HCT116 (cell line): Measurements from ENCODE around the gene SMIM41. TPM values are rescaled to one million over a fixed set of nuclear protein-coding genes. Genes with fewer than 3 reads are reported as not detected.

Experiments
- ATAC-seq: fragments of 200-7000 bp; cut with Tn5 transposase; 2 replicates; pipeline ENCODE4 v1.9.1; 2020; ENCODE audit warnings: mild to moderate bottlenecking, moderate library complexity
- BruUV-seq: library from RNA; stranded (reverse); fragments of 400-500 nt; replicated peaks from 2 replicates; lab custom pipeline; 2021; lab: Mats Ljungman, UMichigan
- CTCF ChIA-PET: fragments of 300-600 bp; sonication (Branson Sonifier 250); formaldehyde crosslinking; loops from one replicate; lab custom pipeline; 2021; ENCODE audit warnings: antibody characterized with exemption; lab: Charles Lee
- POLR2A ChIA-PET: fragments of 300-600, 350-600 bp; sonication (Branson Sonifier 250); formaldehyde crosslinking; loops from one replicate; lab custom pipeline; 2021; ENCODE audit warnings: antibody characterized with exemption; lab: Charles Lee
- RAD21 ChIA-PET, 2 experiments: fragments of 300-600 bp; sonication (Branson Sonifier 250); formaldehyde crosslinking; loops; one replicate each; lab custom pipeline; 2023; ENCODE audit warnings: low total read pairs in 2 of 2; ENCODE audit not compliant: uncharacterized antibody in 2 of 2, unreplicated experiment in 2 of 2, low non-redundant PET in 1 of 2; lab: Charles Lee
- DNase-seq: peaks from one replicate; pipeline ENCODE4 v3.0.0-alpha.2; 2010; ENCODE audit warnings: low read depth, low spot score
- H2AFZ ChIP-seq: fragments of 200-600 bp; shearing (Covaris generic), sonication (generic); 2 replicates; pipeline ENCODE4 v1.6.1; 2017; ENCODE audit warnings: low read depth, mixed run types, mixed read lengths, antibody characterized with exemption, low read length; ENCODE audit not compliant: poor library complexity, severe bottlenecking
- H3K27ac ChIP-seq: 2 replicates; pipeline ENCODE4 v1.5.1; 2012; ENCODE audit warnings: low read depth, low read length
- H3K27me3 ChIP-seq: fragments of 200-600 bp; sonication (generic); 2 replicates; pipeline ENCODE4 v1.6.1; 2016; ENCODE audit warnings: mixed run types, low read length, mixed read lengths; ENCODE audit not compliant: insufficient read depth
- H3K36me3 ChIP-seq, 2 experiments: fragments of 200-500 bp in 1 of 2; fragments of 200-600 bp in 1 of 2; sonication (Bioruptor generic) in 1 of 2; sonication (generic) in 1 of 2; 2 replicates each; pipeline versions ENCODE4 v1.5.1 to v1.6.1; 2014 to 2016; ENCODE audit warnings: low read length in 2 of 2, inconsistent platforms in 1 of 2, mixed read lengths in 1 of 2, mixed run types in 1 of 2; ENCODE audit not compliant: insufficient read depth in 2 of 2, control insufficient read depth in 1 of 2
- H3K4me1 ChIP-seq, 2 experiments: fragments of 200-600 bp in 1 of 2; sonication (generic) in 1 of 2; 2 replicates each; pipeline versions ENCODE4 v1.5.1 to v1.6.1; 2012 to 2017; ENCODE audit warnings: low read length in 2 of 2, inconsistent platforms in 1 of 2, mild to moderate bottlenecking in 1 of 2, mixed read lengths in 1 of 2, mixed run types in 1 of 2, moderate library complexity in 1 of 2; ENCODE audit not compliant: insufficient read depth in 2 of 2, control insufficient read depth in 1 of 2
- H3K4me2 ChIP-seq: fragments of 200-600 bp; sonication (generic); 2 replicates; pipeline ENCODE4 v1.6.1; 2017; ENCODE audit warnings: mixed run types, low read length, mixed read lengths
- H3K4me3 ChIP-seq, 2 experiments: fragments of 200-600 bp in 1 of 2; sonication (generic) in 1 of 2; replicated peaks in 1 of 2; 2 replicates each; pipeline ENCODE4 v1.5.1; 2011 to 2016; ENCODE audit warnings: low read length in 2 of 2, control low read depth in 1 of 2, low read depth in 1 of 2, mild to moderate bottlenecking in 1 of 2, mixed read lengths in 1 of 2, mixed run types in 1 of 2
- H3K79me2 ChIP-seq: fragments of 200-600 bp; sonication (generic); 2 replicates; pipeline ENCODE4 v1.6.1; 2017; ENCODE audit warnings: mild to moderate bottlenecking, mixed run types, low read length, moderate library complexity, mixed read lengths; ENCODE audit not compliant: insufficient read depth
- H3K9ac ChIP-seq: fragments of 200-600 bp; sonication (generic); 2 replicates; pipeline ENCODE4 v1.6.1; 2016; ENCODE audit warnings: low read length, mixed read lengths
- H3K9me2 ChIP-seq: fragments of 200-600 bp; sonication (generic), shearing (Covaris generic); 2 replicates; pipeline ENCODE4 v1.6.1; 2017; ENCODE audit warnings: mixed run types, mild to moderate bottlenecking, moderate library complexity; ENCODE audit not compliant: insufficient read depth
- H3K9me3 ChIP-seq, 2 experiments: fragments of 200-500 bp in 1 of 2; fragments of 200-600 bp in 1 of 2; sonication (Bioruptor generic) in 1 of 2; sonication (generic) in 1 of 2; 2 replicates each; pipeline ENCODE4 v1.6.1; 2014 to 2017; ENCODE audit warnings: low read length in 2 of 2, mixed read lengths in 2 of 2, inconsistent platforms in 1 of 2, low read depth in 1 of 2, mild to moderate bottlenecking in 1 of 2, mixed run types in 1 of 2, moderate library complexity in 1 of 2; ENCODE audit not compliant: control insufficient read depth in 1 of 2, insufficient read depth in 1 of 2
- H4K20me1 ChIP-seq: fragments of 200-600 bp; sonication (generic), shearing (Covaris generic); 2 replicates; pipeline ENCODE4 v1.6.1; 2017; ENCODE audit warnings: mixed run types, mild to moderate bottlenecking, moderate library complexity; ENCODE audit not compliant: insufficient read depth
- ATF3 ChIP-seq: IDR thresholded peaks from 2 replicates; pipeline ENCODE4 v1.6.1; 2012
- CBX3 ChIP-seq: IDR thresholded peaks from 2 replicates; pipeline ENCODE4 v1.6.1; 2012; ENCODE audit warnings: low read depth
- CEBPB ChIP-seq: IDR thresholded peaks from 2 replicates; pipeline ENCODE4 v1.6.1; 2012; ENCODE audit warnings: low read depth
- CTCF ChIP-seq, 3 experiments: fragments of 200-600 bp in 1 of 3; sonication (generic) in 1 of 3; IDR thresholded peaks in 2 of 3; conservative IDR thresholded peaks in 1 of 3; 2 replicates each; pipeline ENCODE4 v1.5.1; 2012 to 2017; ENCODE audit warnings: low read depth in 2 of 3, low read length in 2 of 3, antibody characterized with exemption in 1 of 3, borderline replicate concordance in 1 of 3, control low read depth in 1 of 3, mild to moderate bottlenecking in 1 of 3, mixed read lengths in 1 of 3, mixed run types in 1 of 3, moderate library complexity in 1 of 3; ENCODE audit not compliant: insufficient read depth in 1 of 3
- EZH2 ChIP-seq: fragments of 200-600 bp; sonication (generic); IDR thresholded peaks from 2 replicates; pipeline ENCODE4 v1.6.1; 2017; ENCODE audit warnings: antibody characterized with exemption, mixed run types
- EZH2phosphoT487 ChIP-seq: fragments of 200-600 bp; IDR thresholded peaks from 2 replicates; pipeline ENCODE4 v1.6.1; 2018; ENCODE audit warnings: antibody characterized with exemption, borderline replicate concordance
- FOSL1 ChIP-seq: IDR thresholded peaks from 2 replicates; pipeline ENCODE4 v1.6.1; 2012; ENCODE audit warnings: low read depth
- JUND ChIP-seq: IDR thresholded peaks from 2 replicates; pipeline ENCODE4 v1.6.1; 2012
- MAX ChIP-seq: IDR thresholded peaks from 2 replicates; pipeline ENCODE4 v1.6.1; 2012
- POLR2A ChIP-seq: IDR thresholded peaks from 2 replicates; pipeline ENCODE4 v1.7.0; 2011; ENCODE audit warnings: borderline replicate concordance; ENCODE audit not compliant: insufficient read depth, insufficient read length; ENCODE audit errors: extremely low read depth
- POLR2AphosphoS5 ChIP-seq: IDR thresholded peaks from 2 replicates; pipeline ENCODE4 v1.6.1; 2011; ENCODE audit warnings: mild to moderate bottlenecking, low read depth, low read length, moderate library complexity
- RAD21 ChIP-seq: IDR thresholded peaks from 2 replicates; pipeline ENCODE4 v1.6.1; 2012; ENCODE audit warnings: low read depth, mild to moderate bottlenecking
- SIN3A ChIP-seq: IDR thresholded peaks from 2 replicates; pipeline ENCODE4 v1.6.1; 2012; ENCODE audit warnings: low read depth
- SP1 ChIP-seq: IDR thresholded peaks from 2 replicates; pipeline ENCODE4 v1.6.1; 2012; ENCODE audit warnings: low read depth
- SRF ChIP-seq: IDR thresholded peaks from 2 replicates; pipeline ENCODE4 v1.6.1; 2012; ENCODE audit warnings: low read depth
- TCF7L2 ChIP-seq: IDR thresholded peaks from 2 replicates; pipeline ENCODE4 v1.7.0; 2011; ENCODE audit warnings: borderline replicate concordance, inconsistent platforms; ENCODE audit not compliant: insufficient read depth, insufficient read length; ENCODE audit errors: extremely low read depth
- YY1 ChIP-seq: IDR thresholded peaks from 2 replicates; pipeline ENCODE4 v1.6.1; 2011; ENCODE audit warnings: low read length, low read depth, moderate library complexity, mild to moderate bottlenecking; ENCODE audit not compliant: insufficient replicate concordance; ENCODE audit errors: extremely low read depth
- ZFX ChIP-seq: fragments of 450-650 bp; IDR thresholded peaks from 2 replicates; pipeline ENCODE4 v1.6.1; 2017
- intact Hi-C: fragments of 100-400 bp; cut with micrococcal nuclease; formaldehyde crosslinking; loops from 2 replicates; pipeline ENCODE4 v1.10.0; 2022
- total RNA-seq: library from RNA; stranded (reverse); gene quantifications from one replicate; pipeline ENCODE4 v1.2.1, GENCODE V29; 2021; ENCODE audit not compliant: unreplicated experiment

SMIM41 gene
- total RNA-seq, 1 experiment from 2014 or later = not detected

DNA sequence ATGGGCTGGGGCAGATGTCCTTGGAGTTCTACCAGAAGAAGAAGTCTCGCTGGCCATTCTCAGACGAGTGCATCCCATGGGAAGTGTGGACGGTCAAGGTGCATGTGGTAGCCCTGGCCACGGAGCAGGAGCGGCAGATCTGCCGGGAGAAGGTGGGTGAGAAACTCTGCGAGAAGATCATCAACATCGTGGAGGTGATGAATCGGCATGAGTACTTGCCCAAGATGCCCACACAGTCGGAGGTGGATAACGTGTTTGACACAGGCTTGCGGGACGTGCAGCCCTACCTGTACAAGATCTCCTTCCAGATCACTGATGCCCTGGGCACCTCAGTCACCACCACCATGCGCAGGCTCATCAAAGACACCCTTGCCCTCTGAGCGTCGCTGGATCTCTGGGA is 2.7 kb upstream of the SMIM41 start:
- Histone ChIP-seq H3K36me3 (peaks cover 41 to 44% of the 10 kb centered on the region in 2 experiments; a peak in 3 of 4 replicates), H3K9me2 (no peaks in the 10 kb centered on the region)
- DNase-seq = no peak
- TF ChIP-seq SP1 (no peak), SRF (no peak), YY1 (no peak), RAD21 (no peak), CEBPB (no peak), POLR2AphosphoS5 (no peak), SIN3A (no peak), ATF3 (no peak), FOSL1 (no peak), MAX (no peak)
- TF ChIP-seq, all 23 proteins: peak for 0
- intact Hi-C loops = no loop called here
- Histone ChIP-seq H4K20me1 (no peaks in the 10 kb centered on the region), H3K27ac (no peak overlapping the region), H3K4me1 (no peaks in the 10 kb centered on the region; a peak in 1 of 4 replicates), H3K4me2 (no peak overlapping the region), H3K79me2 (peaks cover 49% of the 10 kb centered on the region), H3K27me3 (no peaks in the 10 kb centered on the region), H3K9me3 (no peaks in the 10 kb centered on the region), H3K9ac (no peak overlapping the region), H3K4me3 (no peak overlapping the region), H2AFZ (no peak overlapping the region)
- RAD21 ChIA-PET = no interaction called here
- POLR2A ChIA-PET = no interaction called here
- ATAC-seq = no peak
- CTCF ChIA-PET = no interaction called here
- no TSS peak for BruUV-seq

- no peak overlapping the region for H3K4me2 ChIP-seq
- no peak for ATAC-seq
- no peaks in the 10 kb centered on the region for H3K9me2 ChIP-seq
- peaks cover 0 to 5% of the 10 kb centered on the region in 2 experiments; a peak in 1 of 4 replicates for H3K4me1 ChIP-seq
- intact Hi-C loops = no loop called here
- BruUV-seq = no TSS peak
- no peaks in the 10 kb centered on the region for H4K20me1 ChIP-seq
- ChIA-PET POLR2A (interaction anchor here (0.9 kb wide), 1 partner anchor 9 kb away, joined by 4 read pairs; the partner anchor contains the start of gene ATG101), RAD21 (no interaction called here), CTCF (interaction anchor here (0.9 to 8.9 kb wide), 2 partner anchors 10 to 53 kb away, joined by 3 to 123 read pairs; no protein-coding TSS in a partner anchor)
- no peaks in the 10 kb centered on the region for H3K27me3 ChIP-seq
- no peak overlapping the region for H3K9ac ChIP-seq
- H3K27ac ChIP-seq = no peak overlapping the region
- no peak overlapping the region for H3K4me3 ChIP-seq
- peaks cover 35% of the 10 kb centered on the region for H3K79me2 ChIP-seq
- peaks cover 31 to 35% of the 10 kb centered on the region in 2 experiments; a peak in 3 of 4 replicates for H3K36me3 ChIP-seq
- H3K9me3 ChIP-seq = no peaks in the 10 kb centered on the region
- no peak overlapping the region for H2AFZ ChIP-seq
- no peak for DNase-seq
- no peak for TF ChIP-seq SIN3A
- no peak for TF ChIP-seq POLR2AphosphoS5
- no peak for TF ChIP-seq TCF7L2
- TF ChIP-seq MAX = no peak
- no peak for TF ChIP-seq ZFX
- no peak for TF ChIP-seq FOSL1
- no peak for TF ChIP-seq EZH2
- no peak for TF ChIP-seq CTCF (IDR thresholded peaks at IDR 0.05 in 2 of 3, conservative IDR thresholded peaks at IDR 0.05 in 1 of 3; ENCODE audit: borderline replicate concordance in 1 of 3, insufficient read depth in 1 of 3, low read depth in 2 of 3, low read length in 2 of 3)
- TF ChIP-seq EZH2phosphoT487 = no peak
- TF ChIP-seq CEBPB = no peak
- no peak for TF ChIP-seq SRF
- no peak for TF ChIP-seq JUND
- TF ChIP-seq POLR2A = no peak
- TF ChIP-seq ATF3 = no peak
- no peak for TF ChIP-seq CBX3
- TF ChIP-seq SP1 = no peak
Measured at GRCh38 chr12:52078276-52078675, 1.2 kb upstream of the SMIM41 start.
